ENCODE results near the gene FGF14.

FGF14 gene

GRCh38 chr13:101979825-101980224 lies 422.0 kb downstream of the FGF14 start:
- H3K4me3 ChIP-seq (ENCODE audit: low read depth, low read length) = no peak overlapping the region
- no peak for TF ChIP-seq CTCF (conservative IDR thresholded peaks at IDR 0.05; ENCODE audit: low read depth, low read length)
- no peak for DNase-seq (ENCODE audit: low read depth)

GRCh38 chr13:101978552-101979315 lies 423.1 kb downstream of the FGF14 start:
- DNase-seq (ENCODE audit: low read depth) = no peak
- TF ChIP-seq CTCF (conservative IDR thresholded peaks at IDR 0.05; ENCODE audit: low read depth, low read length) = no peak
- H3K4me3 ChIP-seq (ENCODE audit: low read depth, low read length) = no peak overlapping the region

- H3K4me3 ChIP-seq (ENCODE audit: low read depth, low read length) = no peak overlapping the region
- TF ChIP-seq CTCF (conservative IDR thresholded peaks at IDR 0.05; ENCODE audit: low read depth, low read length) = no peak
- no peak for DNase-seq (ENCODE audit: low read depth)
Measured at GRCh38 chr13:101977475-101977874, 424.4 kb downstream of the FGF14 start.

GRCh38 chr13:101972191-101972590 lies 429.7 kb downstream of the FGF14 start:
- TF ChIP-seq CTCF (conservative IDR thresholded peaks at IDR 0.05; ENCODE audit: low read depth, low read length) = no peak
- H3K4me3 ChIP-seq (ENCODE audit: low read depth, low read length) = no peak overlapping the region
- DNase-seq (ENCODE audit: low read depth) = no peak

GRCh38 chr13:101970341-101970740 lies 431.5 kb downstream of the FGF14 start:
- no peak for TF ChIP-seq CTCF (conservative IDR thresholded peaks at IDR 0.05; ENCODE audit: low read depth, low read length)
- no peak overlapping the region for H3K4me3 ChIP-seq (ENCODE audit: low read depth, low read length)
- no peak for DNase-seq (ENCODE audit: low read depth)

GRCh38 chr13:101967781-101968180 lies 434.1 kb downstream of the FGF14 start:
- H3K4me3 ChIP-seq (ENCODE audit: low read depth, low read length) = no peak overlapping the region
- TF ChIP-seq CTCF (conservative IDR thresholded peaks at IDR 0.05; ENCODE audit: low read depth, low read length) = no peak
- DNase-seq (ENCODE audit: low read depth) = peak; percentile 47

- TF ChIP-seq CTCF (conservative IDR thresholded peaks at IDR 0.05; ENCODE audit: low read depth, low read length) = no peak
- no peak overlapping the region for H3K4me3 ChIP-seq (ENCODE audit: low read depth, low read length)
- no peak for DNase-seq (ENCODE audit: low read depth)
Measured at GRCh38 chr13:101967216-101967615, 434.6 kb downstream of the FGF14 start.

All from choroid plexus epithelial cell (primary cell).